ENCODE measurements around the gene JAZF1.

GRCh38 chr7:28161331-28161730 is 19.3 kb downstream of the JAZF1 start:
- TF ChIP-seq POLR2AphosphoS5 (IDR thresholded peaks at IDR 0.05; ENCODE audit: low read depth, low read length) = no peak
- no peak for TF ChIP-seq RAD21 (IDR thresholded peaks at IDR 0.05; ENCODE audit: low read depth)
